ENCODE results near the gene ANKRD18B. TPM values are rescaled to one million over a fixed set of nuclear protein-coding genes. Genes with fewer than 3 reads are reported as not detected.
"Not testable (repeated sequence)": the region's sequence is repeated elsewhere in the genome, so short reads cannot be mapped to it uniquely, and the experiment has no call there.

ANKRD18B gene
- total RNA-seq, 1 donor from 2014 or later, result 6.6 TPM

GRCh38 chr9:33614001-33614687, 90.1 kb downstream of the ANKRD18B start:
- DNase-seq, result no peak

- DNase-seq, result not testable (repeated sequence)
These were observed 94.3 kb downstream of the ANKRD18B start for GRCh38 chr9:33618370-33618769.

GRCh38 chr9:33619666-33620404, 95.8 kb downstream of the ANKRD18B start:
- peak; percentile 48 for DNase-seq

- peak; percentile 81 for DNase-seq
These were observed 96.8 kb downstream of the ANKRD18B start for GRCh38 chr9:33620738-33621439.

Small RNAs within 50 kb of the gene (small RNA-seq; reads per million reads assigned to genes)
- gene AL139008.1 (ENCODE audit: low replicate concordance) (not detected), gene PRSS3P4 (ENCODE audit: low replicate concordance) (not detected)

Other genes starting within 250 kb of the ANKRD18B start
- gene NFX1, start 233.7 kb upstream of the ANKRD18B start, total RNA-seq, result 37.1 TPM
- 8.4 TPM for gene AQP7, start 121.7 kb upstream of the ANKRD18B start, total RNA-seq
- gene AQP3, start 76.7 kb upstream of the ANKRD18B start, total RNA-seq, result 143 TPM
- 19.7 TPM for gene NOL6, start 50.3 kb upstream of the ANKRD18B start, total RNA-seq

Measured in tongue (tissue), 3 donors.